CD4-positive, alpha-beta T cell (primary cell): Measurements from ENCODE around the gene EGFR. TPM values are rescaled to one million over a fixed set of nuclear protein-coding genes. Genes with fewer than 3 reads are reported as not detected.

Source experiments
- ATAC-seq: fragments of 200-7000 bp; cut with Tn5 transposase; one replicate; pipeline ENCODE4 v1.10.0; 2022; ENCODE audit warnings: mild to moderate bottlenecking; ENCODE audit not compliant: poor library complexity
- CTCF ChIA-PET: fragments of 350-600 bp; sonication (Branson Sonifier 250); formaldehyde crosslinking; loops from one replicate; lab custom pipeline; 2021; ENCODE audit warnings: antibody characterized with exemption, inconsistent platforms; lab: Charles Lee
- POLR2A ChIA-PET: fragments of 350-600 bp; sonication (Branson Sonifier 250); formaldehyde crosslinking; loops from one replicate; lab custom pipeline; 2021; ENCODE audit warnings: antibody characterized with exemption, inconsistent platforms; lab: Charles Lee
- DNase-seq, 14 experiments: peaks; one replicate each; pipeline ENCODE4 v3.0.0-alpha.2; 2013 to 2020; ENCODE audit warnings: mixed read lengths in 2 of 14
- H3K27ac ChIP-seq, 2 donors: one replicate each; pipeline versions ENCODE4 v1.5.1 to v1.7.0; 2013; ENCODE audit warnings: low read length in 2 of 2, low read depth in 1 of 2, mild to moderate bottlenecking in 1 of 2
- H3K27me3 ChIP-seq, 2 experiments: 1 replicate in 1 of 2; 2 replicates in 1 of 2; pipeline versions ENCODE4 v1.6.1 to v1.7.0; 2013; ENCODE audit warnings: low read length in 2 of 2, control low read depth in 1 of 2, mild to moderate bottlenecking in 1 of 2, moderate library complexity in 1 of 2; ENCODE audit not compliant: insufficient read depth in 2 of 2, control insufficient read depth in 1 of 2
- H3K36me3 ChIP-seq: one replicate; pipeline ENCODE4 v1.6.1; 2013; ENCODE audit warnings: low read length, control low read depth; ENCODE audit not compliant: insufficient read depth
- H3K4me1 ChIP-seq: one replicate; pipeline ENCODE4 v1.6.1; 2013; ENCODE audit warnings: low read length, control low read depth; ENCODE audit not compliant: insufficient read depth
- H3K4me3 ChIP-seq: one replicate; pipeline ENCODE4 v1.5.1; 2013; ENCODE audit warnings: mild to moderate bottlenecking, low read length, moderate library complexity
- H3K9me3 ChIP-seq, 2 experiments: 1 replicate in 1 of 2; 2 replicates in 1 of 2; pipeline versions ENCODE4 v1.6.1 to v1.7.0; 2013; ENCODE audit warnings: low read length in 2 of 2, mild to moderate bottlenecking in 2 of 2, control low read depth in 1 of 2, moderate library complexity in 1 of 2; ENCODE audit not compliant: control insufficient read depth in 1 of 2, insufficient read depth in 1 of 2
- H3K27ac Mint-ChIP-seq: one replicate; pipeline ENCODE4 v1.8.0; 2020; ENCODE audit warnings: mixed read lengths
- H3K27me3 Mint-ChIP-seq: one replicate; pipeline ENCODE4 v1.8.0; 2021; ENCODE audit warnings: mixed read lengths
- H3K36me3 Mint-ChIP-seq: one replicate; pipeline ENCODE4 v1.8.0; 2021; ENCODE audit warnings: low read depth, mixed read lengths
- H3K4me1 Mint-ChIP-seq: one replicate; pipeline ENCODE4 v1.8.0; 2021; ENCODE audit warnings: low read depth, mixed read lengths
- H3K4me3 Mint-ChIP-seq: one replicate; pipeline ENCODE4 v1.8.0; 2020; ENCODE audit warnings: mild to moderate bottlenecking, mixed read lengths
- H3K9me3 Mint-ChIP-seq: one replicate; pipeline ENCODE4 v1.8.0; 2020; ENCODE audit warnings: mixed read lengths
- intact Hi-C, 2 experiments: fragments of 100-400 bp; cut with DNase I in 1 of 2; cut with micrococcal nuclease in 1 of 2; formaldehyde crosslinking; loops; one replicate each; pipeline versions ENCODE4 v1.15.1 to v1.9.0; 2023 to 2025; cut with DNase I, micrococcal nuclease
- total RNA-seq, 174 experiments: library from RNA in 2 of 174; stranded (reverse) in 2 of 174; gene quantifications; one replicate each; pipeline ENCODE4 v1.2.3 and lab custom pipeline; 2021 to 2026
- TF ChIP-seq, protein P1 (sequence below): fragments of 200-600 bp; IDR thresholded peaks from one replicate; pipeline ENCODE4 v1.8.0; 2022; ENCODE audit warnings: antibody characterized with exemption, mild to moderate bottlenecking

The EGFR gene
- total RNA-seq, 2 experiments from 2014 or later: not detected

DNA sequence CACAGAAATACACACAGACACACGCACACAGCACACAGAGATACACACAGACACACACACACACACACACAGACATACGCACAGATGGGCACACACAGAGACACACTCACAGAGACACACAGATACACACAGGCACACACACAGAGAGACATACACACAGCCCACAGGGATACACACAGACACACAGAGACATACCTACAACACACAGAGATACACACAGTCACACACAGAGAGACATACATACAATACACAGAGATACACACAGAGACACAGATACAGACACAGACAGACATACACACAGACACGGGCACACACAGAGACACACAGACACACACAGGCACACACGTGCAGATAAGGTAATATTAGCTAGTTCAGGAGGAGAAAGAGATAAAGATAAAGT lies 76.9 kb downstream of the EGFR start:
- ChIA-PET CTCF (no interaction called here), POLR2A (no interaction called here)
- TF ChIP-seq, protein P1, sequence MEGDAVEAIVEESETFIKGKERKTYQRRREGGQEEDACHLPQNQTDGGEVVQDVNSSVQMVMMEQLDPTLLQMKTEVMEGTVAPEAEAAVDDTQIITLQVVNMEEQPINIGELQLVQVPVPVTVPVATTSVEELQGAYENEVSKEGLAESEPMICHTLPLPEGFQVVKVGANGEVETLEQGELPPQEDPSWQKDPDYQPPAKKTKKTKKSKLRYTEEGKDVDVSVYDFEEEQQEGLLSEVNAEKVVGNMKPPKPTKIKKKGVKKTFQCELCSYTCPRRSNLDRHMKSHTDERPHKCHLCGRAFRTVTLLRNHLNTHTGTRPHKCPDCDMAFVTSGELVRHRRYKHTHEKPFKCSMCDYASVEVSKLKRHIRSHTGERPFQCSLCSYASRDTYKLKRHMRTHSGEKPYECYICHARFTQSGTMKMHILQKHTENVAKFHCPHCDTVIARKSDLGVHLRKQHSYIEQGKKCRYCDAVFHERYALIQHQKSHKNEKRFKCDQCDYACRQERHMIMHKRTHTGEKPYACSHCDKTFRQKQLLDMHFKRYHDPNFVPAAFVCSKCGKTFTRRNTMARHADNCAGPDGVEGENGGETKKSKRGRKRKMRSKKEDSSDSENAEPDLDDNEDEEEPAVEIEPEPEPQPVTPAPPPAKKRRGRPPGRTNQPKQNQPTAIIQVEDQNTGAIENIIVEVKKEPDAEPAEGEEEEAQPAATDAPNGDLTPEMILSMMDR: no peak
- no peaks in the 10 kb centered on the region for H3K36me3 ChIP-seq
- Mint-ChIP-seq H3K4me3 (no peak overlapping the region), H3K4me1 (no peaks in the 10 kb centered on the region), H3K36me3 (no peaks in the 10 kb centered on the region), H3K27me3 (peaks cover 18% of the 10 kb centered on the region), H3K27ac (no peak overlapping the region), H3K9me3 (no peaks in the 10 kb centered on the region)
- H3K4me3 ChIP-seq: no peak overlapping the region
- intact Hi-C loops: no loop called here
- ATAC-seq (no peak), DNase-seq (no peak)
- no peaks in the 10 kb centered on the region for H3K4me1 ChIP-seq
- H3K27me3 ChIP-seq: peaks cover 4 to 10% of the 10 kb centered on the region in 2 experiments
- H3K9me3 ChIP-seq: no peaks in the 10 kb centered on the region
- H3K27ac ChIP-seq: no peak overlapping the region

DNA sequence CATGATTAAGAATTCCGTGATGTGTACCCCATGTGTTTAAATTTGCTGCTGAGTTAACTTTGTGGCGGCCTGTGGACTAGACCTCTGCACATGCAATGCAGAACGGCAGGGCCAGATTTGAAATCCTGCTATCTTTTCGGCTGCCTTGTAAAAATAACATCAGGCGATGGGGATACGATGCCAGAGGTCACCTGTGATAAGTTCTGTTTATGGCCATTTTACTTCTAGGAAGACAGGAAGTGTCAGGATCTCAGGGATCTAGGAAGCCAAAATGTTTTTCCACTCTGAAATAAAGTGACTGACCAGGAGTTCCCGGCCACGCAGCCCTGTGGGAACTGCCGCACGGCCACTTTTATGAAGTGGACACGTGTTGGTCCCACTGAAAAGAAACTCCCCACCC lies 77.5 kb downstream of the EGFR start:
- POLR2A ChIA-PET: no interaction called here
- intact Hi-C loops: no loop called here
- H3K27ac ChIP-seq: no peak overlapping the region

DNA sequence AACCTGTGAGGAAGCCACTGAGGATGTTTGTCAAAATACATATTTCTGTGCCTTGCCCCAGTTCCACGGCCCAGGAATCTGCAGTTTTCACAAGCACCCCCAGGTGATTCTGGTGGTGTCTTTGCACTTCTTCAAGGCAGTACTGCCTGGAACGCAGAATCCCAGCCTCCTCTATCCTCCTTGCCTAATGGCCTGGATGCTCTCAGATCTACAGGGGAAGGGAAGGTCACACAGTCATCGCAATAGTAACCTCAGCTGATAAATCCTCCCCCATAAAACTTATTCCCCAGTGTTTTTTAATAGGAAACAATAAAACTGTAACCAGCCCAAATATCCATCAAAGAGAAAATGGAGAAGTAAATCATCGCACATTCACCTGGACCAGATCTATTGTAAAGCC lies 78.3 kb downstream of the EGFR start:
- TF ChIP-seq, protein P1: no peak
- H3K4me1 Mint-ChIP-seq: no peaks in the 10 kb centered on the region
- Histone ChIP-seq H3K9me3 (no peaks in the 10 kb centered on the region), H3K27me3 (peaks cover 4 to 10% of the 10 kb centered on the region in 2 experiments), H3K36me3 (no peaks in the 10 kb centered on the region), H3K4me3 (no peak overlapping the region), H3K27ac (no peak overlapping the region), H3K4me1 (no peaks in the 10 kb centered on the region)
- no peaks in the 10 kb centered on the region for H3K9me3 Mint-ChIP-seq
- CTCF ChIA-PET: no interaction called here
- ATAC-seq (no peak), DNase-seq (no peak)
- H3K27me3 Mint-ChIP-seq: peaks cover 30% of the 10 kb centered on the region
- no peak overlapping the region for H3K4me3 Mint-ChIP-seq
- intact Hi-C loops: no loop called here
- H3K27ac Mint-ChIP-seq: no peak overlapping the region
- POLR2A ChIA-PET: no interaction called here
- no peaks in the 10 kb centered on the region for H3K36me3 Mint-ChIP-seq

More for the DNA sequence above, 77.5 kb downstream of the EGFR start:
- Mint-ChIP-seq H3K9me3 (no peaks in the 10 kb centered on the region), H3K27ac (no peak overlapping the region), H3K27me3 (peaks cover 22% of the 10 kb centered on the region), H3K4me3 (no peak overlapping the region), H3K4me1 (no peaks in the 10 kb centered on the region), H3K36me3 (no peaks in the 10 kb centered on the region)
- CTCF ChIA-PET: no interaction called here
- H3K9me3 ChIP-seq: no peaks in the 10 kb centered on the region
- ATAC-seq: no peak
- no peaks in the 10 kb centered on the region for H3K36me3 ChIP-seq
- H3K27me3 ChIP-seq: peaks cover 4 to 10% of the 10 kb centered on the region in 2 experiments
- DNase-seq: no peak
- H3K4me1 ChIP-seq: no peaks in the 10 kb centered on the region
- TF ChIP-seq, protein P1: no peak
- no peak overlapping the region for H3K4me3 ChIP-seq
